Mammary epithelial cell (primary cell): ENCODE results near the gene CEBPZOS.

Experiments used
- CTCF ChIP-seq, 2 donors: IDR thresholded peaks in 1 of 2; conservative IDR thresholded peaks in 1 of 2; 2 replicates each; pipeline ENCODE4 v1.5.1; 2011 to 2012; ENCODE audit warnings: inconsistent platforms in 2 of 2, low read length in 2 of 2, mild to moderate bottlenecking in 2 of 2, control low read depth in 1 of 2, low read depth in 1 of 2; ENCODE audit not compliant: insufficient read depth in 1 of 2; ENCODE audit errors: extremely low read depth in 1 of 2
- EZH2 ChIP-seq: IDR thresholded peaks from 2 replicates; pipeline ENCODE4 v1.6.1; 2012; ENCODE audit warnings: low read length, inconsistent platforms, borderline replicate concordance

- TF ChIP-seq CTCF (conservative IDR thresholded peaks at IDR 0.05 in 1 of 2, IDR thresholded peaks at IDR 0.05 in 1 of 2; ENCODE audit: extremely low read depth in 1 of 2, insufficient read depth in 1 of 2, low read depth in 1 of 2, low read length in 2 of 2): no peak
- TF ChIP-seq EZH2: no peak
These were observed 27.8 kb downstream of the CEBPZOS start for GRCh38 chr2:37224063-37224462.
